GM12892 (cell line): Measurements from ENCODE around the gene P2RX3.

ENCODE experiments used
- POLR2A ChIP-seq: IDR thresholded peaks from 2 replicates; pipeline ENCODE4 v1.6.1; 2011; ENCODE audit warnings: low read depth, low read length, control low read depth
- POLR2AphosphoS5 ChIP-seq: IDR thresholded peaks from 2 replicates; pipeline ENCODE4 v1.6.1; 2011; ENCODE audit warnings: low read depth, low read length, control low read depth

GRCh38 chr11:57417056-57417455 is 78.9 kb downstream of the P2RX3 start:
- TF ChIP-seq POLR2AphosphoS5, result no peak
- TF ChIP-seq POLR2A, result peak; percentile 15; the same call in 1 of the 2 replicates
